Body of pancreas (tissue), 4 donors: ENCODE results near the gene CAV1. TPM values are rescaled to one million over a fixed set of nuclear protein-coding genes. Genes with fewer than 3 reads are reported as not detected.

Experiments
- ATAC-seq: fragments of 150-250 bp; one replicate; pipeline ENCODE4 v1.9.1; 2016
- DNase-seq, 4 donors: peaks; one replicate each; pipeline ENCODE4 v3.0.0-alpha.2; 2019
- H3K27ac ChIP-seq, 4 donors: fragments of 200-600 bp; sonication (generic); 1 replicate in 3 of 4; 2 replicates in 1 of 4; pipeline versions ENCODE4 v1.5.1 to v1.6.1; 2016 to 2019; ENCODE audit warnings: mild to moderate bottlenecking in 1 of 4, mixed read lengths in 1 of 4, moderate library complexity in 1 of 4
- H3K27me3 ChIP-seq, 2 donors: fragments of 200-600 bp; sonication (generic); one replicate each; pipeline ENCODE4 v1.6.0; 2016; ENCODE audit warnings: mild to moderate bottlenecking in 1 of 2
- H3K36me3 ChIP-seq, 2 donors: fragments of 200-600 bp; sonication (generic); replicated peaks in 1 of 2; 2 replicates each; pipeline ENCODE4 v1.5.1; 2016; ENCODE audit warnings: low read depth in 2 of 2; ENCODE audit not compliant: insufficient read depth in 1 of 2
- H3K4me1 ChIP-seq: fragments of 200-600 bp; sonication (generic); one replicate; pipeline ENCODE4 v1.6.0; 2016
- H3K4me3 ChIP-seq, 2 donors: fragments of 200-600 bp; sonication (generic); 1 replicate in 1 of 2; 2 replicates in 1 of 2; pipeline ENCODE4 v1.5.1; 2016 to 2019
- H3K9me3 ChIP-seq, 3 donors: fragments of 200-600 bp; sonication (generic); 1 replicate in 2 of 3; 2 replicates in 1 of 3; pipeline ENCODE4 v1.5.1; 2016
- CTCF ChIP-seq, 7 experiments: fragments of 450-650 bp in 4 of 7; fragments of 200-600 bp in 3 of 7; sonication (generic) in 3 of 7; IDR thresholded peaks; one replicate each; pipeline ENCODE4 v1.5.1; 2016 to 2019; ENCODE audit warnings: antibody characterized with exemption in 7 of 7
- POLR2A ChIP-seq, 3 donors: fragments of 450-650 bp; IDR thresholded peaks; one replicate each; pipeline ENCODE4 v1.6.1; 2016; ENCODE audit warnings: antibody characterized with exemption in 3 of 3, mild to moderate bottlenecking in 2 of 3
- WGBS, 2 donors: methylation state at CpG; one replicate each; pipeline ENCODE4 v1.1.5; 2017; 5-methylcytosine and 5-hydroxymethylcytosine counted together
- intact Hi-C: fragments of 100-400 bp; cut with DNase I; formaldehyde crosslinking; loops from one replicate; pipeline ENCODE4 v1.15.1; 2023
- total RNA-seq, 2 donors: library from RNA; depleted of rRNA; stranded (reverse); fragments of >200 nt; gene quantifications; one replicate each; pipeline ENCODE4 v1.1.0, GENCODE V29; 2016

The CAV1 gene
- total RNA-seq, 2 donors from 2014 or later = 28.5 to 32.6 TPM

GRCh38 chr7:116588225-116588624, 63.4 kb downstream of the CAV1 start:
- ATAC-seq = no peak
- no peaks in the 10 kb centered on the region for H3K36me3 ChIP-seq
- H3K4me1 ChIP-seq = peaks cover 40% of the 10 kb centered on the region
- DNase-seq = no peak
- no peaks in the 10 kb centered on the region for H3K27me3 ChIP-seq
- no peaks in the 10 kb centered on the region for H3K9me3 ChIP-seq
- TF ChIP-seq CTCF (IDR thresholded peaks at IDR 0.05) (no peak), POLR2A (IDR thresholded peaks at IDR 0.05) (no peak)
- no peak overlapping the region for H3K27ac ChIP-seq
- H3K4me3 ChIP-seq = no peak overlapping the region
- 61 to 64% methylated on average over 2 of the region's 2 CpGs for WGBS, 2 donors
- intact Hi-C loops = loop anchor here (5.0 to 10.0 kb wide), 2 partner anchors 326 to 423 kb away; no protein-coding TSS in a partner anchor

GRCh38 chr7:116588641-116589594, 64.1 kb downstream of the CAV1 start:
- no peak for TF ChIP-seq POLR2A (IDR thresholded peaks at IDR 0.05)
- TF ChIP-seq CTCF (IDR thresholded peaks at IDR 0.05) = peak; percentile 43 to 83 (median 76)
- no peak for DNase-seq
- no peak overlapping the region for H3K27ac ChIP-seq
- H3K36me3 ChIP-seq = no peaks in the 10 kb centered on the region
- intact Hi-C loops = loop anchor here (5.0 to 10.0 kb wide), 2 partner anchors 327 to 424 kb away; no protein-coding TSS in a partner anchor
- peaks cover 37% of the 10 kb centered on the region for H3K4me1 ChIP-seq
- H3K27me3 ChIP-seq = no peaks in the 10 kb centered on the region
- 10 to 28% methylated on average over 4 of the region's 4 CpGs for WGBS, 2 donors
- no peak for ATAC-seq
- no peak overlapping the region for H3K4me3 ChIP-seq
- no peaks in the 10 kb centered on the region for H3K9me3 ChIP-seq

GRCh38 chr7:116591202-116592040, 66.6 kb downstream of the CAV1 start:
- TF ChIP-seq CTCF (IDR thresholded peaks at IDR 0.05) (peak; percentile 30 to 76 (median 68)), POLR2A (IDR thresholded peaks at IDR 0.05) (no peak)
- no peak for DNase-seq
- no peak overlapping the region for H3K4me3 ChIP-seq
- H3K27ac ChIP-seq = no peak overlapping the region
- H3K27me3 ChIP-seq = no peaks in the 10 kb centered on the region
- ATAC-seq = no peak
- no peaks in the 10 kb centered on the region for H3K36me3 ChIP-seq
- H3K4me1 ChIP-seq = peaks cover 23% of the 10 kb centered on the region
- WGBS, 2 donors = 18 to 19% methylated on average over 9 of the region's 9 CpGs
- no peaks in the 10 kb centered on the region for H3K9me3 ChIP-seq
- intact Hi-C loops = loop anchor here (10.0 kb wide), 1 partner anchor 213 kb away; no protein-coding TSS in a partner anchor

GRCh38 chr7:116592041-116592355, 67.2 kb downstream of the CAV1 start:
- intact Hi-C loops = loop anchor here (10.0 kb wide), 1 partner anchor 213 kb away; no protein-coding TSS in a partner anchor
- Histone ChIP-seq H3K4me1 (peaks cover 23% of the 10 kb centered on the region), H3K36me3 (no peaks in the 10 kb centered on the region), H3K27me3 (no peaks in the 10 kb centered on the region), H3K4me3 (no peak overlapping the region), H3K27ac (no peak overlapping the region), H3K9me3 (no peaks in the 10 kb centered on the region)
- ATAC-seq = no peak
- TF ChIP-seq POLR2A (IDR thresholded peaks at IDR 0.05) = no peak
- no peak for TF ChIP-seq CTCF (IDR thresholded peaks at IDR 0.05)
- WGBS, 2 donors = 0 to 10% methylated on average over 1 of the region's 1 CpG
- no peak for DNase-seq
